HG03064 (cell line): Measurements from ENCODE around the gene LAMB2.

Experiments
- ATAC-seq: cut with Tn5 transposase; IDR thresholded peaks from one replicate; pipeline ENCODE4 v1.9.1; 2021; ENCODE audit warnings: low read depth; ENCODE audit not compliant: unreplicated experiment

Gene LAMB2

GRCh38 chr3:49079270-49079669 lies 53.6 kb downstream of the LAMB2 start:
- ATAC-seq: no peak

GRCh38 chr3:49076646-49077045 lies 56.2 kb downstream of the LAMB2 start:
- no peak for ATAC-seq

GRCh38 chr3:49076116-49076515 lies 56.7 kb downstream of the LAMB2 start:
- ATAC-seq: no peak
